Esophagus (tissue), 2 donors: Measurements from ENCODE around the gene HS1BP3. TPM values are rescaled to one million over a fixed set of nuclear protein-coding genes. Genes with fewer than 3 reads are reported as not detected.
A peak's percentile ranks its signal among the peaks of the same experiment; 100 is the strongest.

Source experiments
- H3K27ac ChIP-seq, 2 donors: one replicate each; pipeline ENCODE4 v1.5.1; 2013; ENCODE audit warnings: low read depth in 2 of 2, mild to moderate bottlenecking in 2 of 2, inconsistent platforms in 1 of 2, low read length in 1 of 2, moderate library complexity in 1 of 2
- H3K27me3 ChIP-seq, 2 donors: one replicate each; pipeline ENCODE4 v1.6.1; 2013; ENCODE audit warnings: low read length in 2 of 2, control low read depth in 1 of 2, mild to moderate bottlenecking in 1 of 2; ENCODE audit not compliant: insufficient read depth in 2 of 2, control insufficient read depth in 1 of 2
- H3K36me3 ChIP-seq, 2 donors: one replicate each; pipeline ENCODE4 v1.6.1; 2013; ENCODE audit warnings: low read length in 1 of 2; ENCODE audit not compliant: control insufficient read depth in 2 of 2, insufficient read depth in 2 of 2
- H3K4me1 ChIP-seq, 2 donors: one replicate each; pipeline ENCODE4 v1.6.1; 2013; ENCODE audit warnings: low read length in 1 of 2; ENCODE audit not compliant: control insufficient read depth in 2 of 2, insufficient read depth in 2 of 2
- H3K4me3 ChIP-seq, 2 donors: one replicate each; pipeline ENCODE4 v1.5.1; 2013; ENCODE audit warnings: low read length in 2 of 2, mild to moderate bottlenecking in 2 of 2, low read depth in 1 of 2, moderate library complexity in 1 of 2
- H3K9me3 ChIP-seq, 2 donors: one replicate each; pipeline ENCODE4 v1.6.1; 2013; ENCODE audit warnings: mild to moderate bottlenecking in 2 of 2, low read depth in 1 of 2, low read length in 1 of 2, moderate library complexity in 1 of 2; ENCODE audit not compliant: control insufficient read depth in 2 of 2, insufficient read depth in 1 of 2
- WGBS, 2 donors: extraction: QIAGEN DNeasy Blood & Tissue Kit; methylation state at CpG; one replicate each; pipeline ENCODE4 v1.1.7; 2013; 5-methylcytosine and 5-hydroxymethylcytosine counted together
- polyA plus RNA-seq, 2 donors: library from polyadenylated mRNA; stranded (reverse); fragments of 200-250 nt; gene quantifications; one replicate each; pipeline ENCODE4 v1.2.3, GENCODE V29; 2013
- donor health status: healthy with polysubstance abuse.
- donor health status: Bipolar disorder and iron deficiency.

Gene HS1BP3
- polyA plus RNA-seq, 2 donors: 12.2 to 13.4 TPM

DNA sequence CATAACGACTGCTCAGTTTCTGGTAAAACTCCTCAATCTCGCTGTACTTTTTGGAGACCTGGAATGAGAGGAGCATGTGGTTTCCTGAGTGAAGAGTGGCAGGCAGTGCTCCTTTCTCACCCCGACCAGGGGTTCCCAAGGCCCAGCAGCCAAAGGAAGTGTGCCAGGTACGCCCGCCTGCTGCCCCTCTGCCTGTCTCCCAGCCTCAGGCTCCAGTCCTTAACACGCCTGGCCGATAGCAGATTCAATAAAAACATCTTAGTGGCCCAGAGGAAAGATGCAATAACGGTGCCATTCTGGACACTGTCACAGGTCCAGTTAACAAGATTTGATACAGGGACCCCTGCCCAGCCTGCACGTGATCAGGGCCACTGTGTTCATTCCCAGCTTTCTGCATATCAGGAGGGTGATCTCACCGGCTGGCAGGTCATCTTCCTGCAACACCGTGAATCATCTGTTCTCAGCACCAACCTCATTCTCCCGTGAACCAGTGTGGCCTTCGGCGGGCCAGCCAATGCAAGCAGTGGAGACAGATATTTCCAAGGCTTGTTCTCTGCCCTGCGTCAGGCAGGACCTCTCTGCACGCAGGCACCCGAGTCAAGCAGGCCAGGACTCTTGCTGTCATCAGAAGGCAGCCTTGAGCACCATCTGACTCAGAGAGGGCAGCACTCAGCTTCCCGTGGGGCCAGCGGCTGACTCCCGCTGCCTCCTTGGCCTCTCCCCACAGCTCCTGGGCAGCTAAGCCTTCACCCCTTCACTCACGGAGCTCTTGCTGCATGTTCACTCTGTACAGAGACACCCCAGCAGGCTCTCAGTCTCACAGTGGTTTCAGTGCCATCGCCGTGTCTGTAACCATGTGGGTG, 9.5 kb downstream of the HS1BP3 start:
- peak overlapping the region; percentile 60 to 85 for H3K27ac ChIP-seq
- H3K4me3 ChIP-seq: no peak overlapping the region
- peaks cover 3 to 39% of the 10 kb centered on the region in 2 donors for H3K36me3 ChIP-seq
- H3K9me3 ChIP-seq: no peaks in the 10 kb centered on the region
- WGBS, 2 donors: 74 to 83% methylated on average over 23 of the region's 23 CpGs
- peaks cover 0 to 3% of the 10 kb centered on the region in 2 donors for H3K4me1 ChIP-seq
- H3K27me3 ChIP-seq: no peaks in the 10 kb centered on the region

DNA sequence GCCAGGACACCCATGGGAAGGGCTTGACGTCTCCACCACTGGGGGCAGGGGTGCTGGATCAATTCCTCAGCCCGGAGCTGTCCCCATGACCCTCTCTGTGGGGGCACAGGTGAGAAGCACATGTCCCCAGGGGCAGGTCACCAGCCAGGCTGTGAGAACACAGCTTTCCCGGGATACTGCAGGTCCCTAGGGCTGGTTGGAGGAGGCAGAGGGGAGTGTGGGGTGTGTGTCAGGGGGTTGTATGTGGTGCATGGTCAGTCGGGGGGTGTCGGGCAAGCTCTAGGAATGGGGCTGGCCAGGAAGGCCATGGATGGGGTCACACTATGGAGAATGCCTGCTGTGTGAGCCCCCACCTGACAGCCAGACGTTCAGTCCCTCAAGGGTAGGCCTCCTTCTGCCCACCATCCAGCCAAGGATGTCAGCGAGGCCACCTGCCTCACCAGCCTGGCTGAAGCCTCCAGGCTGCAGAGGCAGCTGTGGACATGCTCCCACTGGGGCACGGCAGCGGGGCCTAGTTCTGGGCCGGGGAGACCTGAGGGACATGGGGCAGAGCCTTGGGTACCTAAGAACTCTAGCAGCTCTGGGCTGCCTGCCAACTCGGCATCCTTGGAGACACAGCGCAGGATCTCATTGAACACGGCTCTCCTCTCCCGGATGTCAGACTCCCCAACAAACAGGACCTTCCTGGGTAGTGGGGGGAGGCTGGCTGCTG, 10.3 kb downstream of the HS1BP3 start:
- no peaks in the 10 kb centered on the region for H3K9me3 ChIP-seq
- peaks cover 0 to 7% of the 10 kb centered on the region in 2 donors for H3K4me1 ChIP-seq
- 82 to 84% methylated on average over 14 of the region's 14 CpGs for whole genome bisulfite sequencing, 2 donors
- H3K36me3 ChIP-seq: peaks cover 3 to 39% of the 10 kb centered on the region in 2 donors
- no peaks in the 10 kb centered on the region for H3K27me3 ChIP-seq
- H3K27ac ChIP-seq: peak overlapping the region; percentile 60 to 85
- H3K4me3 ChIP-seq: no peak overlapping the region

DNA sequence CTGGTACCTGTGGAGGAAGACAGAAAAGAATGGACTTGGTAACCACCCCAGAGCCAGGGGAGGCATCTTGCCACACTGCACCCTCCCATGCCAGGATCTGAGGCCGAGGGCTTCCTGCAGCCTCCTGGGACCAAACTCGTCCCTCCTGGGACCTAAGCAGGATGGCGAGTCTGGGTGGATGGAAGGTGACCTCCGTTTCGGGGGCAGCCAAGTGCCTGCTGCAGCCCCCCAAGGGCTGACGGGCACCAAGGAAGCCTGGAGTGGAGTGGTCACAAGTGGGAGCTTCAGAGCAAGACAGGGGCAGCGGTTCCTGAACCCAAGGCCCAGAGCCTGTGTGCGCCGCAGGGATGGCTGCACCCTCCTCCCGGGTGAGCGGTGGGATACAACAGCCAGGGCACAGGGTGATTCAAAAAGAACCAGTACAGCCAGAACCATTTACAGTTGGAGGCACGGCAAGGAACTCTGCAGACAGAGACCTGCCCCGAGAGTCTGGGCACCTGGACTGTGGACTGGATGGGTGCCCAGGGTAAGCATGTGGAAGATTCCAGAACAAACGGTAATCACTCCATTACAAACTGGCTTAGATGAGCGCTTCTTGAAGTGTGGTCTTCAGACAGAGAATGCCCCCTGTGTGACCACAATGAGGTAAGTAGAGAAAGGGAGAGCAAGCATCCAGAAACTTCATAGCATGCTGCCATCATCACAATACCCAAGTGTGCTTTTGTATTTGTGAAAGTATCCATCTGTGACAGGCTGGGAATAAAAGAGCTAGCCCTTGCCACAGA, 12.1 kb downstream of the HS1BP3 start:
- Histone ChIP-seq H3K4me1 (peaks cover 0 to 15% of the 10 kb centered on the region in 2 donors), H3K9me3 (no peaks in the 10 kb centered on the region), H3K27ac (peak overlapping the region in 1 of 2 donors; percentile 84), H3K4me3 (no peak overlapping the region), H3K27me3 (no peaks in the 10 kb centered on the region), H3K36me3 (peaks cover 3 to 31% of the 10 kb centered on the region in 2 donors)
- 83 to 85% methylated on average over 15 of the region's 15 CpGs for WGBS, 2 donors

DNA sequence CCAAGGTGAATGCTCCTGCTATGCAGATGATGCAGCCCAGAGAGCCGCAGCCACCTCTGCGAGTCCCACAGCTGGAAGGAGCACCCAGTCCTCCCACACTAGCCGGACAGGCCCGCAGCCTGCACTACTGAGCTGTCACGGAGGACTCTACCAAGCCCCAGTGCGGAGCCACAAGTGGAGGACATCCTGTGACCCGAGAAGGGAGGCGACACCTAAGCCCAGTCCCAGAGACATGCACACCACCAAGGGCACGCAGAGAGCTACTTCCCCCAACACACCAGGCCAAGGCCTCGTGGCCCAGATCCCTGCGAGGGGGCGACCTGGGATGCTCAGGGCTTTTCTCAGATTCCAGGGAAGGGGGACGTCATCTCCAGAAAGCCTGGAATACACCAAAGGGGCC, 12.9 kb downstream of the HS1BP3 start:
- Histone ChIP-seq H3K36me3 (peaks cover 3 to 29% of the 10 kb centered on the region in 2 donors), H3K9me3 (no peaks in the 10 kb centered on the region), H3K27ac (peak overlapping the region; percentile 70 to 84), H3K4me3 (no peak overlapping the region), H3K4me1 (peaks cover 0 to 17% of the 10 kb centered on the region in 2 donors), H3K27me3 (no peaks in the 10 kb centered on the region)
- WGBS, 2 donors: 94 to 95% methylated on average over 13 of the region's 13 CpGs

DNA sequence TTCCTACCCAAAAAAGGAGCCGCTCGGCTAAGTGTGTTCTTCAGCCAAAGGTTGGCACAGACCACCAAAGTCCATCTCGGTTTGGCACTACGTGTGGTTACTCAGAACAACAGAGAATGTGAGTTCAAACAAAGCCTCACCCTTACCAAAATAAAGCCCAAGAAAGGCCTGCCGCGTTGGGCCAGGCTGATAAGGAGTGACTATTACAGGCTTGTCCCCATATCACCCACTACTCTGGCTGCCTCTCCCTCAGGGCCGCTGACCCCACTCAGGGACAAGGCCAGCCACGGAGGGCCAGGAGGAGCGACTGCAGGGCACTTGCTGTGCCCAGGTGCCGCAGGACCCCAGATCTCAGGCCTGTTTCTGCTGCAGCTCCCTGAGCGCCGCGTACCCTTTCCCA, 13.8 kb downstream of the HS1BP3 start:
- H3K4me1 ChIP-seq: peaks cover 0 to 20% of the 10 kb centered on the region in 2 donors

DNA sequence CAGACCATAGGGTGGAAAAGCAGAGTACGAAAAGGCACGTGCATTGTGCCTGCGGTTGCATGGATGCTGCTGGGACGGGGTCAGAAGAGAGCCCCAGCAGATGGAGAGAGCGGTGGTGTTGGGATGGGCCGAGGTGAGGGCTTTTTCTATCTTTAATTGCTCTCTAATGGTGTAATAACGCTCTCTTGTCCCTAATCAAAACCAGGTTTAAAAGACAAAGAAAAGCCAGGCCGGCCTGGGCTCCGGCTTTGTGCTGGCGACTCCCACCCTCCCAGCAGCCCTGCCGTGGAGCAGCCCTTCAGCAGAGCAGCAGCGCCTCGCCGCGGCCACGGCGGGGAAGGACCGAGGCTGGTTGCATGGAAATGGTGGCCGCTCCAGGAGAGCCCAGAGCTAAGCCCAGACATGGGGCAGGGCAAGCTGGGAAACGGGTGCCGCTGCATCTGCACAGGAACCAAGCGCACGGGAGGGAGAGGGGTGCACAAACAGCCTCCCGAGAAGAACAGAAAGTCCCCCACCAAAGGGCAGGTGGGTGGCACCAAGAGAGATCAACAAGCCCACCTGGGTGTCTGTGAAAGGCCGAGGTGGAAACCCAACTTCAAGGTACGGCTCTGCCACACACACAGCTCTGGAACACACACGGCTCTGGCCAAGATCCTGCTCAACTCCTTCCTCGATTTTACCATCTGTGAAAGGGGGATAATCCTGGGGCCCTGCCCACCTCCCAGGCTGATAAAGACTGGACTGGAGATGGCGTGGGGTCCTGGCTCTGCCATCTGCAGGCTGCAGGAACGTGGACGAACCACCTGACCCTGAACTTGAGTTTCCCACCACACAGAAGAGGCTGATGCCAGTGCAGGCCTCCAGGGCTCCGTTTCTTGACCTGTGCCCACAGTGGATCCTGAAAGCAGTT, 15.0 kb downstream of the HS1BP3 start:
- Histone ChIP-seq H3K36me3 (peaks cover 3 to 23% of the 10 kb centered on the region in 2 donors), H3K27me3 (no peaks in the 10 kb centered on the region), H3K27ac (peak overlapping the region; percentile 62 to 83), H3K4me3 (no peak overlapping the region), H3K4me1 (peaks cover 0 to 18% of the 10 kb centered on the region in 2 donors), H3K9me3 (no peaks in the 10 kb centered on the region)
- 37 to 38% methylated on average over 32 of the region's 32 CpGs for WGBS, 2 donors

More for the DNA sequence above, 13.8 kb downstream of the HS1BP3 start:
- WGBS, 2 donors: 58 to 71% methylated on average over 13 of the region's 13 CpGs
- no peaks in the 10 kb centered on the region for H3K27me3 ChIP-seq
- H3K27ac ChIP-seq: peak overlapping the region; percentile 70 to 84
- H3K9me3 ChIP-seq: no peaks in the 10 kb centered on the region
- no peak overlapping the region for H3K4me3 ChIP-seq
- H3K36me3 ChIP-seq: peaks cover 3 to 29% of the 10 kb centered on the region in 2 donors

DNA sequence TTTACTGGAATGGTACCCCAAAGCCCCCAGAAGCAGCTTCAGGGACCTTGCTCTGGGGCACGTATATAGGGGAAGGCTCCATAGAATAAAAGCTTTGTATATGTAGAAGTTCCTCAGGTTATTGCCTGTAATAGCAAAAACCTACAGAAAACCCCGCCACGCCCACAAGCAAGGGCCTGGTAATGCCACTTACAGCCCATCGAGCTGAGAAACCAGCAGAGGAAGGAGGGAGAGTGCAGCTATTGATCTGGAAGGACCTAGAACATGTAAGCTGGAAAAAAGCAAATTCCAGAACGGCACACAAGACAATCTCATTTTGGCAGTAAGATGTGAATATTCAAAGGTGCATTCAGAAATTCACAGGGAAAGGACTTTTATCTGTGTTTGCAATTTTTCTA, 15.8 kb downstream of the HS1BP3 start:
- H3K9me3 ChIP-seq: no peaks in the 10 kb centered on the region
- WGBS, 2 donors: 72 to 73% methylated on average over 5 of the region's 5 CpGs
- H3K27ac ChIP-seq: peak overlapping the region; percentile 43 to 83
- no peak overlapping the region for H3K4me3 ChIP-seq
- H3K27me3 ChIP-seq: no peaks in the 10 kb centered on the region
- peaks cover 0 to 18% of the 10 kb centered on the region in 2 donors for H3K4me1 ChIP-seq
- H3K36me3 ChIP-seq: peaks cover 6 to 15% of the 10 kb centered on the region in 2 donors

DNA sequence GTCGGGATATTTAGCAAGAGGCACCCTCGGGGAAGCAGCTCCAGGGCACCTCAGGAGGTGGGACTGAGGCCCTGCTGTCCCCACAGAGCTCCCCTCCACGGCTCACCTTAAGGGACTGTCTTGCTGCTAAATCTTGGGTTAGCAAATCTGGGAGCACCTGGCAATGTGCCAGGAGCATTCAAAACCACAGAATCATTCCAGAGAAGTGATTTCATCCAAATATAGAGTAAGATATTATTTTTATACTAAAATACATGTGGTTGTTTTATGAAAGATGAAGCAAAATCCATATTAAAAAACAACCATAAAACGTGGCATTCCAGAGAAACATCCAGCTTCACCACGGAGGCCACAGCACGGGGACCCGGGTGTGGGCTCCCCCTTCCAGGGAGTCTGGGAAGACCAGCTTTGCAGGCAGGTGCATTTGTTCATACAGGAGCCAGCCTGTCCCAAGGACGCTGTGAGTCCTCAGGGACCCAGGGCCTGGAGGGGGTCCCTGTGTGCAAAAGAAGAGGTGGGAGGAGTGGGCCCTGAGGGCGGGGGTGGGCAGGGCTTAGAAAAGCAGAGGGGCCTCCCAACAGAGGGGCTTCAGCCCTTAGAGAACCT, 16.3 kb downstream of the HS1BP3 start:
- WGBS, 2 donors: 58 to 62% methylated on average over 9 of the region's 9 CpGs
- Histone ChIP-seq H3K27me3 (no peaks in the 10 kb centered on the region), H3K36me3 (peaks cover 6 to 14% of the 10 kb centered on the region in 2 donors), H3K4me1 (peaks cover 1 to 18% of the 10 kb centered on the region in 2 donors), H3K9me3 (no peaks in the 10 kb centered on the region), H3K27ac (peak overlapping the region; percentile 61 to 80), H3K4me3 (no peak overlapping the region)
